Measurements from ENCODE around the gene MYCN.
"Not testable (repeated sequence)": the region's sequence is repeated elsewhere in the genome, so short reads cannot be mapped to it uniquely, and the experiment has no call there.

The MYCN gene

DNA sequence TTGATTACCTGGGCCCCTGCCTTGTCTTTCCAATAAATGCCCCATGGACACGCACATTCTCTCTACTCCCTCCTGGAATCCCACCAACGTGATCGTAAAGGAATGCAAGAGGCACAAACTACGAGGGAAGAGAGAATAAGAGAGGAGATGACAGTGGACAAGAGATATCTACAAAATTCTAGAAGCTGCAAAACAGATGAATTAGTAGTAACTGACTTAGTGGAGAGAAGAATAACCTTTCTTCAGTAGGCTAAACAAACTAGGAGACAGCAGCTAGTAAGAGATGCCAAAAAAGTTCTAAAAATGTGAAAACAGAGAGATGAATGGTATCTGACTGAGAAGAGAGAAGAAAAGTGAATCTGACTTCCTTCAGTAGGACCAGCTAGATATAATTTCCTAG is 43.5 kb upstream of the MYCN start:
- no peaks in the 10 kb centered on the region for H4K20me1 ChIP-seq
- H3K4me1 ChIP-seq: no peaks in the 10 kb centered on the region
- TF ChIP-seq Cebpa-rat (IDR thresholded peaks at IDR 0.05): no peak
- H3K4me2 ChIP-seq: no peak overlapping the region
- H3K9ac ChIP-seq: no peak overlapping the region
- no peak overlapping the region for H3K4me3 ChIP-seq
- H3K36me3 ChIP-seq: no peaks in the 10 kb centered on the region
- peaks cover 32 to 54% (median 42%) of the 10 kb centered on the region in 11 experiments for H3K9me3 ChIP-seq (replicated peaks in 1 of 11)
- H3K27ac ChIP-seq: no peak overlapping the region
- H3K27me3 ChIP-seq: no peaks in the 10 kb centered on the region

DNA sequence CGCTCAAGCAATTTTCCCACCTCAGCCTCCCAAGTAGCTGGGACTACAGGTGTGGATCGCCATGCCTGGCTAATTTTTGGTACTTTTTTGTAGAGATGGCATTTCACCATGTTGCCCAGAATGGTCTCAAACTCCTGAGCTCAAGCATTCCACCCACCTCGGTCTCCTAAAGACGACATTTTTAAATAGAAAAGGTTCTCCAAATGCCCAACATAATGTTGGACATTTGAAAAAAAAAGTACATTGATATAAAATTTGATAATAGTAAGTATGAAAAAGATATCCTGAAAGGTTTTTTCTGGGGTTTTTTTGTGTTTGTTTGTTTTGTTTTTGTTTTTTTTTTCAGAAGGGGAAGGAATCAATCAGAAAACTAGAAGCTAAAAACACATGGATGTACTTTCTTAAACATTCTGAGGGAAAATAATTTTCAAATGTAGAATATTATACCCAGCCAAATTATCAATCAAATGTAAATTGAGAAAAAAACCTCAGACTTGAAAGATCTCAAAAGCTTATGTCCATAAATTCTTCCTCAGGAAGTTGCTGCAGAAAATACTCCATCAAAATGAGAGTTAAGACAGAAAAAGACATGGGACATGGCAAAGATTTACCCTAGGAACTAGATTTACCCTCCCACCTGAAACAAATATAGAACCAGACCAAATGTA is 42.8 kb upstream of the MYCN start:
- H3K27me3 ChIP-seq: no peaks in the 10 kb centered on the region
- H3K4me3 ChIP-seq: no peak overlapping the region
- no peak overlapping the region for H3K27ac ChIP-seq
- no peak for TF ChIP-seq Cebpa-rat (IDR thresholded peaks at IDR 0.05)
- no peaks in the 10 kb centered on the region for H4K20me1 ChIP-seq
- H3K4me2 ChIP-seq: no peak overlapping the region
- no peak overlapping the region for H3K9ac ChIP-seq
- no peaks in the 10 kb centered on the region for H3K36me3 ChIP-seq
- peaks cover 32 to 56% (median 45%) of the 10 kb centered on the region in 11 experiments for H3K9me3 ChIP-seq (replicated peaks in 1 of 11)
- H3K4me1 ChIP-seq: no peaks in the 10 kb centered on the region

DNA sequence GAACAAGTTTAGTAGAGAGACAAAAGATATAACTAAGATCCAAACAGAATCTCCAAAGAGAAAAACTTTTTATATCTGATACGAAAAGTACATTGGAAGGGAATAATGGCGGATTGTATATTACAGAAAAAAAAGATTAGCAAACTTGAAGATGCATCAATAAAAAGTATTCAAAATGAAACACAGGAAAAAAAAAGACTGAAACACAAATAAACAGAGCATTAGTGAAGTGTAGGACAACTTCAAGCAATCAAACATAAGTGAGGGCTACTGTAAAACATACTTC is 41.1 kb upstream of the MYCN start:
- no peaks in the 10 kb centered on the region for H3K27me3 ChIP-seq
- H3K4me2 ChIP-seq: no peak overlapping the region
- no peak for TF ChIP-seq Cebpa-rat (IDR thresholded peaks at IDR 0.05)
- H3K4me1 ChIP-seq: no peaks in the 10 kb centered on the region
- H3K36me3 ChIP-seq: no peaks in the 10 kb centered on the region
- no peaks in the 10 kb centered on the region for H4K20me1 ChIP-seq
- no peak overlapping the region for H3K9ac ChIP-seq
- H3K27ac ChIP-seq: no peak overlapping the region
- peaks cover 32 to 56% (median 45%) of the 10 kb centered on the region in 11 experiments for H3K9me3 ChIP-seq (replicated peaks in 1 of 11)
- no peak overlapping the region for H3K4me3 ChIP-seq

DNA sequence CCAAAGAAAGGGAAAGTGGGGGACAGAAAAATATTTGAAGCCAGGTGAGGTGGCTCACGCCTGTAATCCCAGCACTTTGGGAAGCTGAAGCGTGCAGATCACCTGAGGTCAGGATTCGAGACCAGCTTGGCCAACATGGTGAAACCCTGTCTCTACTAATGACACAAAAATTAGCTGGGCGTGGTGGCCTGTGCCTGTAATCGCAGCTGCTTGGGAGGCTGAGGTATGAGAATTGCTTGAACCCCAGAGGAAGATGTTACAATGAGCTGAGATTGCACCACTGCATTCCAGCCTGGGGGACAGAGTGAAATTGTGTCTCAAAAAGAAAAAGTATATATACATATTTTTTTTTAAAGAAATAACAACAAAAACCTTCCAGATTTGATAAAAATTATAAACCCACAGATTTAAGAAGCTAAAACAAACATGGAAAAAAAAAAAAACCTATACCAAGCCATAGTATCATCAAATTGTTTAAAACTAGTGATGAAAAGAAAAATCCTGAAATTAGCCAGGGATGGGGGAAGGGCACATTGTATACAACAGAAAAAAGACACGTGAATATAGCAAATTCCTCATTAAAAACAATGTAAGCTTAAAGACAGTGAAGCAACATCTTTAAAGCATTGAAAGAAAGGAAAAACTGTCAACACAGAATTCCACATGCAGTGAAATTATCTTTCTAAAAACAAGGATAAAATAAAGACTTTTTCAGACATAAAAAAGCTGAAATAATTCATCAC is 40.4 kb upstream of the MYCN start:
- no peaks in the 10 kb centered on the region for H3K27me3 ChIP-seq
- no peaks in the 10 kb centered on the region for H3K36me3 ChIP-seq
- H3K4me1 ChIP-seq: no peaks in the 10 kb centered on the region
- no peak overlapping the region for H3K9ac ChIP-seq
- no peak overlapping the region for H3K4me3 ChIP-seq
- H3K4me2 ChIP-seq: no peak overlapping the region
- peaks cover 32 to 56% (median 45%) of the 10 kb centered on the region in 11 experiments for H3K9me3 ChIP-seq (replicated peaks in 1 of 11)
- H3K27ac ChIP-seq: no peak overlapping the region
- TF ChIP-seq Cebpa-rat (IDR thresholded peaks at IDR 0.05): no peak
- no peaks in the 10 kb centered on the region for H4K20me1 ChIP-seq

DNA sequence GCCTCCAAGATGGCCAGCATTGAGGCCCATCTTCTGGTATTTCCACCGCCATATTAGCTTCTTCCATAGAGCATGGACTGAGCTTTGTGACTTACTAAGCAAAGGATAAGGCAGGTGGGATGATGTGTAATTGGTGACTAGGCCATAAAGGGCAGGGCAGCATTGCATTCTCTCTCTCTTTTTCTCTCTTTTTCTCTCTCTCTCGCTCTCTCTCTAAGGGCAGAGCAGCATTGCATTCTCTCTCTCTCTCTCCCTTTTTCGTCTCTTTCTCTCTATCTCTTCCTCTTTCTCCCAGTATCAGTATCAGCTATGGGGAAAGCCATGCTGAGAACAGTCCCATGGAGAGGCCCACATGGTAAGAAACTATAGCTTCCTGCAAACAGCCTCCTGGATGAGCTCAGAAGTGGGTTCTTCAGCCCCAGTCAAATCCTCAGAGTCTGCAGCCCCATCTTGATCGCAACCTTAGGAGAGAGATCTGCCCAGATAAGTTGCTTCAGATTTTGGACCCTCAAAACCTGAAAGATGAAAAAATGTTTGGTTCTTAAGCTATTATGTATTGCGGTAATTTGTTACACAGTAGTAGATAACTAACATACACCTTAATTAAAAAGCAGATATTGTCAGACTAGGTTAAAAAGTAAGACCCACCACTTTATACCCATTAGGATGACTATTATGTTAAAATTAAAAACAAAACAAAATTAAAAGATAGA is 39.1 kb upstream of the MYCN start:
- Histone ChIP-seq H3K4me1 (no peaks in the 10 kb centered on the region), H3K4me3 (no peak overlapping the region), H4K20me1 (no peaks in the 10 kb centered on the region), H3K27me3 (no peaks in the 10 kb centered on the region), H3K36me3 (no peaks in the 10 kb centered on the region), H3K9me3 (replicated peaks in 1 of 11) (peaks cover 32 to 53% (median 40%) of the 10 kb centered on the region in 11 experiments), H3K4me2 (no peak overlapping the region), H3K9ac (no peak overlapping the region), H3K27ac (no peak overlapping the region)
- TF ChIP-seq Cebpa-rat (IDR thresholded peaks at IDR 0.05): no peak

DNA sequence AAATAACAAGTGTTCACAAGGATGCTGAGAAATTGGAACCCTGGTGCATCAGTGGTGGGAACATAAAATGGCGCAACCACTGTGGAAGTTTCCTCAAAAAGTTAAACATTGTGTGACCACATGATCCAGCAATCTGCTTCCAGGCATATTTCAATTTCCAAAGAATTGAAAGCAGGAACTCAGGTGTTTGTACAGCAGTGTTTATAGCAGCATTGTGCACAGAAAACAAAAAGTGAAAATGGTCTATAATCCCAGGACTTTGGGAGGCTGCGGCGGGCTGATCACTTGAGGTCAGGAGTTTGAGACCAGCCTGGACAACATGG is 38.6 kb upstream of the MYCN start:
- H3K9ac ChIP-seq: no peak overlapping the region
- no peaks in the 10 kb centered on the region for H3K27me3 ChIP-seq
- H3K4me1 ChIP-seq: no peaks in the 10 kb centered on the region
- H3K36me3 ChIP-seq: no peaks in the 10 kb centered on the region
- no peak overlapping the region for H3K4me3 ChIP-seq
- no peak overlapping the region for H3K27ac ChIP-seq
- H4K20me1 ChIP-seq: no peaks in the 10 kb centered on the region
- no peak overlapping the region for H3K4me2 ChIP-seq
- H3K9me3 ChIP-seq (replicated peaks in 1 of 11): peaks cover 27 to 47% (median 35%) of the 10 kb centered on the region in 11 experiments
- no peak for TF ChIP-seq Cebpa-rat (IDR thresholded peaks at IDR 0.05)

DNA sequence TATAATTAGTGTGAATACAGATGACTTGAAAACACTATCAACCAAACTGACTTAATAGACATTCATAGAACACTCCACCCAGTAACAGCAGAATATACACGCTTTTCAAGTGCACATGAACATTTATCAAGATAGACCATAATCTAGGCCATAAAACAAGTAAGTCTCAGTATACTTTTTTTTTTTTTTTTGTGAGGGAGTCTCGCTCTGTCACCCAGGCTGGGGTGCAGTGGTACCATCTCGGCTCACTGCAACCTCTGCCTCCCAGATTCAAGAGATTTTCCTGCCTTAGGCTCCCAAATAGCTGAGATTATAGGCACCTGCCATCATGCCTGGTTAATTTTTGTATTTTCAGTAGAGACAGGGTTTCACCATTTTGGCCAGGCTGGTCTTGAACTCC is 36.4 kb upstream of the MYCN start:
- not testable (repeated sequence) for H3K27ac ChIP-seq, H4K20me1 ChIP-seq, H3K4me3 ChIP-seq, H3K27me3 ChIP-seq, H3K36me3 ChIP-seq, H3K4me2 ChIP-seq, H3K4me1 ChIP-seq, H3K9ac ChIP-seq
- peaks cover 7 to 28% (median 13%) of the 10 kb centered on the region in 11 experiments; a peak in 18 of 22 replicates for H3K9me3 ChIP-seq (replicated peaks in 1 of 11)

DNA sequence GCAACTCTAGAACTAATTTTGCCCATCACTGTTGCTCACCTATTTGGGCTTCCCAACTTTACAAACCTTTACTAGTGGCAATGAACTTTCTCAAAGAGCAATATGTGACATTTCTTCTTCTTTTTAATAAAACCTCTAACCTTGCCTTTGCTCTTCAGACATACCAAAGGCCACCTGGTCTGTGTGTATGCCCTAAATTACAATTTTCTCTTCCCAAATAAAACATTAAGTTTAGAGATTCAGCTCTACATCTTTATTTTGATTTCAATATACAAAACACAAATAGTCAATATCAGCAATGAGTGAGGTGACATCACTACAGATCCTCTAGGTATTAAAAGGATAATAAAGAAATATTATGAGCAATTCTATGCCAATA is 35.1 kb upstream of the MYCN start:
- Histone ChIP-seq H3K27ac (no peak overlapping the region), H3K36me3 (no peaks in the 10 kb centered on the region), H3K9me3 (replicated peaks in 1 of 11) (peaks cover 5 to 15% (median 8%) of the 10 kb centered on the region in 11 experiments; a peak in 16 of 22 replicates), H4K20me1 (no peaks in the 10 kb centered on the region), H3K9ac (no peak overlapping the region), H3K4me2 (no peak overlapping the region), H3K27me3 (no peaks in the 10 kb centered on the region), H3K4me3 (no peak overlapping the region), H3K4me1 (no peaks in the 10 kb centered on the region)
- no peak for TF ChIP-seq Cebpa-rat (IDR thresholded peaks at IDR 0.05)

DNA sequence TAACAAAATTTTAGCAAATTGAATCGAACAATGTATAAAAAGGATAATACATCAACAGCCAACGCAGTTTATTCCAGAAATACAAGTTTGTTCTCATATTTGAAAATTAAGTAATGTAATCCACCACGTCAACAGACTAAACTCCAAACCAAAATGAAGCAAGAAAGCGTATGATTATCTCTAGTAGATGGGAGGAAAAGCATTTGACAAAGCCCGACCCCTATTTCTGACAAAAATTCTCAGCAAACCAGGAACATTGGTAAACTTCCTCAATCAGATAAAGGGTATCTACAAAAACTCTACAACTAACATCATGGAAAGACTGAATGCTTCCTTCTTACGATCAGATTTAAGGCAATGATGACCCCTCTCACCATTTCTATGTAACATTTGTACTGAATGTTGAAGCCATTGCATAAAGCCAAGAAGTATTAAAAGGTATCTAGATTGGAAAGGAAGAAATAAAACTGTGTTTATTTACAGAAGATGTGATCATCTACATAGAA is 34.3 kb upstream of the MYCN start:
- no peak for TF ChIP-seq Cebpa-rat (IDR thresholded peaks at IDR 0.05)
- H3K4me3 ChIP-seq: no peak overlapping the region

More for the DNA sequence above, 34.3 kb upstream of the MYCN start:
- H3K36me3 ChIP-seq: no peaks in the 10 kb centered on the region
- no peaks in the 10 kb centered on the region for H3K4me1 ChIP-seq
- H3K9me3 ChIP-seq (replicated peaks in 1 of 11): peaks cover 3 to 10% (median 4%) of the 10 kb centered on the region in 11 experiments; a peak in 15 of 22 replicates
- no peaks in the 10 kb centered on the region for H4K20me1 ChIP-seq
- H3K9ac ChIP-seq: no peak overlapping the region
- no peak overlapping the region for H3K4me2 ChIP-seq
- no peak overlapping the region for H3K27ac ChIP-seq
- no peaks in the 10 kb centered on the region for H3K27me3 ChIP-seq
